ENCODE results near the gene CLDN20. TPM values are rescaled to one million over a fixed set of nuclear protein-coding genes. Genes with fewer than 3 reads are reported as not detected.
A peak's percentile ranks its signal among the peaks of the same experiment; 100 is the strongest.
"Not testable (repeated sequence)": the region's sequence is repeated elsewhere in the genome, so short reads cannot be mapped to it uniquely, and the experiment has no call there.

The CLDN20 gene
- total RNA-seq, 1 donor from 2014 or later, result not detected

DNA sequence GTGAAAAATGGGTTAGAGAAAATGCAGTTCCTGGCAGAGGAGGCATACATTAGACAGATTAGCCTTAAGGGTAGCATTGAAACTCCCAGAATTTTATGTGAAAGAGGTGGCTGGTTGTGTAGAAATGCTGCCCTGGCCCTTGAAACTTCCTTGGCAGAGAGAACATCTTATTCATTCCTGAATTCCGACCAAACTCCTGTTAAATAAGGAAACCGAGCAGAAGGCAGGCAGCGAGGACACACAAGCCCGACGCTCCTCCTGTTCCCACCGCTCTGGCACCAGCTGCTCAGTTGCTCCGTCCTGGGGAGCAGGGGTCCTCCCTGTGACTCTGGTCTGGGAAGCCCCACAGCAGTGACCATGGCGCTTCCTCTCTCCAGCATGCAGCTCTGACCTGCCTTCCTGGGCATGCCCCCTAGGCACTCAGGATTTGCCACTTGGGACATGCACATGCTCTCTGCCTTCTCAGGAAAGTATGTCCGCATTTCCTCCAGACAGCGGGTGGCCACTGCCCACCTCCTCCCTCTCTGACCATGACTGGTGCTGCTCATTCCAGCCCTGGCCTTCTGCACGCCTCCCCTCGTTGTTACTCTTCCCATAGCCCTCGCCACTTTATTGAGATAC, 35.2 kb upstream of the CLDN20 start:
- H3K4me3 ChIP-seq, result no peak overlapping the region
- no peaks in the 10 kb centered on the region for H3K27me3 ChIP-seq (ENCODE audit: low read depth)
- no peaks in the 10 kb centered on the region for H3K36me3 ChIP-seq
- H3K9me3 ChIP-seq, result no peaks in the 10 kb centered on the region
- no peak overlapping the region for H3K27ac ChIP-seq
- DNase-seq, result no peak
- intact Hi-C loops (cut with DNase I), result no loop called here
- no peak for ATAC-seq
- no peaks in the 10 kb centered on the region for H3K4me1 ChIP-seq
- TF ChIP-seq, protein P1, sequence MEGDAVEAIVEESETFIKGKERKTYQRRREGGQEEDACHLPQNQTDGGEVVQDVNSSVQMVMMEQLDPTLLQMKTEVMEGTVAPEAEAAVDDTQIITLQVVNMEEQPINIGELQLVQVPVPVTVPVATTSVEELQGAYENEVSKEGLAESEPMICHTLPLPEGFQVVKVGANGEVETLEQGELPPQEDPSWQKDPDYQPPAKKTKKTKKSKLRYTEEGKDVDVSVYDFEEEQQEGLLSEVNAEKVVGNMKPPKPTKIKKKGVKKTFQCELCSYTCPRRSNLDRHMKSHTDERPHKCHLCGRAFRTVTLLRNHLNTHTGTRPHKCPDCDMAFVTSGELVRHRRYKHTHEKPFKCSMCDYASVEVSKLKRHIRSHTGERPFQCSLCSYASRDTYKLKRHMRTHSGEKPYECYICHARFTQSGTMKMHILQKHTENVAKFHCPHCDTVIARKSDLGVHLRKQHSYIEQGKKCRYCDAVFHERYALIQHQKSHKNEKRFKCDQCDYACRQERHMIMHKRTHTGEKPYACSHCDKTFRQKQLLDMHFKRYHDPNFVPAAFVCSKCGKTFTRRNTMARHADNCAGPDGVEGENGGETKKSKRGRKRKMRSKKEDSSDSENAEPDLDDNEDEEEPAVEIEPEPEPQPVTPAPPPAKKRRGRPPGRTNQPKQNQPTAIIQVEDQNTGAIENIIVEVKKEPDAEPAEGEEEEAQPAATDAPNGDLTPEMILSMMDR (IDR thresholded peaks at IDR 0.05), result no peak

DNA sequence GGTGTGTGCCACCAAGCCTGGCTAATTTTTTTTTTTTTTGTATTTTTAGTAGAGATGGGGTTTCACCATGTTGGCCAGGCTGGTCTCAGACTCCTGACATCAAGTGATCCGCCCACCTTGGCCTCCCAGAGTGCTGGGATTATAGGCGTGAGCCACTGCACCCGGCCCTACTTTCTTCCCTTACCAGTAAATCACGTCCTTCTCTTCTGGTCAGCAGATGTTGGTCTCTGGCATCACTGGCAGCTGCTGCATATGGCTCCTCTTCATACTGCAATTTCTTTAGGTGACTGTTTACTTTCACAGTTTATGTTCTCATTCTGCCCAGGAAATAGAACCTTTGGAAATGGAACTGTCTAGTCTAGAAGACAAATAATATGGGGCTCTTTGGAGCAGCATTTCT, 32.8 kb upstream of the CLDN20 start:
- H3K27me3 ChIP-seq (ENCODE audit: low read depth); ATAC-seq; intact Hi-C loops (cut with DNase I); H3K27ac ChIP-seq; H3K9me3 ChIP-seq; H3K4me3 ChIP-seq; H3K4me1 ChIP-seq; DNase-seq; H3K36me3 ChIP-seq: not testable (repeated sequence)

GRCh38 chr6:155232848-155233247, 31.0 kb upstream of the CLDN20 start:
- Histone ChIP-seq H3K27ac (no peak overlapping the region), H3K9me3 (no peaks in the 10 kb centered on the region), H3K27me3 (ENCODE audit: low read depth) (no peaks in the 10 kb centered on the region), H3K36me3 (no peaks in the 10 kb centered on the region), H3K4me1 (no peaks in the 10 kb centered on the region), H3K4me3 (no peak overlapping the region)
- TF ChIP-seq, protein P1 (IDR thresholded peaks at IDR 0.05), result no peak
- DNase-seq, result no peak
- ATAC-seq, result no peak
- intact Hi-C loops (cut with DNase I), result no loop called here

DNA sequence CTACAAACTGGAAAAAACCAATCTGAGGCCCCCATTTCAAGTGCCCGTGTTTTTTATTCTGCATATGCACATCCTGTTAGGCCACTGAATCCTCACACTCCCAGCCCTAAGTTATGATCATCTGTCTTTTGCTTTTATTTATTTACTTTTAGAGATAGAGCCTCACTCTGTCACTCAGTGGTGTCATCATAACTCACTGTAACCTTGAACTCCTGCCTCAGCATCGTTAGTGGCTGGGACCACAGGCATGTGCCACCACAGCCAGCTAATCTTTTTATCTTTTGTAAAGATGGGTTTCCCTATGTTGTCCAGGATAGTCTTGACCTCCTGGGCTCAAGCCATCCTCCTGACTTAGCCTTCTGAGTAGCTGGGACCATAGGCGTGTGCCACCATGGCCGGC, 29.6 kb upstream of the CLDN20 start:
- Histone ChIP-seq H3K36me3 (no peaks in the 10 kb centered on the region), H3K9me3 (no peaks in the 10 kb centered on the region), H3K27me3 (ENCODE audit: low read depth) (no peaks in the 10 kb centered on the region), H3K4me3 (no peak overlapping the region), H3K4me1 (no peaks in the 10 kb centered on the region), H3K27ac (no peak overlapping the region)
- intact Hi-C loops (cut with DNase I), result no loop called here
- no peak for ATAC-seq
- TF ChIP-seq, protein P1 (IDR thresholded peaks at IDR 0.05), result no peak
- no peak for DNase-seq

GRCh38 chr6:155234687-155235086, 29.1 kb upstream of the CLDN20 start:
- intact Hi-C loops (cut with DNase I), result no loop called here
- H3K4me1 ChIP-seq, result no peaks in the 10 kb centered on the region
- H3K27ac ChIP-seq, result no peak overlapping the region
- ATAC-seq, result peak in 1 of 2 donors; percentile 37
- no peak for DNase-seq
- no peaks in the 10 kb centered on the region for H3K27me3 ChIP-seq (ENCODE audit: low read depth)
- H3K4me3 ChIP-seq, result no peak overlapping the region
- H3K36me3 ChIP-seq, result no peaks in the 10 kb centered on the region
- TF ChIP-seq, protein P1 (IDR thresholded peaks at IDR 0.05), result no peak
- no peaks in the 10 kb centered on the region for H3K9me3 ChIP-seq

- Histone ChIP-seq H3K27me3 (ENCODE audit: low read depth) (no peaks in the 10 kb centered on the region), H3K36me3 (no peaks in the 10 kb centered on the region), H3K9me3 (no peaks in the 10 kb centered on the region), H3K4me3 (no peak overlapping the region), H3K27ac (no peak overlapping the region), H3K4me1 (no peaks in the 10 kb centered on the region)
- DNase-seq (no peak), ATAC-seq (no peak)
- intact Hi-C loops (cut with DNase I), result no loop called here
- TF ChIP-seq, protein P1 (IDR thresholded peaks at IDR 0.05), result no peak
These were observed 28.7 kb upstream of the CLDN20 start for GRCh38 chr6:155235087-155235486.
